Activated CD4-positive, alpha-beta T cell treated with anti-CD3 and anti-CD28 coated beads, Interleukin-2, amount 50 U/mL, for 24 hours (primary cell): ENCODE data around the gene TTPAL.

Source experiments
- DNase-seq, 2 donors: peaks; one replicate each; pipeline ENCODE4 v3.0.0-alpha.2; 2020; ENCODE audit warnings: low read depth in 1 of 2, low spot score in 1 of 2

The TTPAL gene

GRCh38 chr20:44439318-44439717 lies 36.4 kb upstream of the TTPAL start:
- DNase-seq = no peak

- no peak for DNase-seq
Measured at GRCh38 chr20:44442298-44443070, 33.2 kb upstream of the TTPAL start.

GRCh38 chr20:44445742-44446710 lies 29.6 kb upstream of the TTPAL start:
- DNase-seq = no peak

GRCh38 chr20:44447827-44448419 lies 27.8 kb upstream of the TTPAL start:
- DNase-seq = no peak

- no peak for DNase-seq
Measured at GRCh38 chr20:44448753-44449546, 26.7 kb upstream of the TTPAL start.

GRCh38 chr20:44449864-44450263 lies 25.8 kb upstream of the TTPAL start:
- DNase-seq = no peak

GRCh38 chr20:44450281-44450889 lies 25.3 kb upstream of the TTPAL start:
- DNase-seq = no peak

GRCh38 chr20:44450903-44451450 lies 24.7 kb upstream of the TTPAL start:
- no peak for DNase-seq

GRCh38 chr20:44454306-44454963 lies 21.2 kb upstream of the TTPAL start:
- DNase-seq = no peak

- DNase-seq = no peak
Measured at GRCh38 chr20:44455126-44455525, 20.5 kb upstream of the TTPAL start.

GRCh38 chr20:44456611-44457010 lies 19.1 kb upstream of the TTPAL start:
- DNase-seq = no peak

GRCh38 chr20:44457016-44457415 lies 18.7 kb upstream of the TTPAL start:
- no peak for DNase-seq

GRCh38 chr20:44459271-44459670 lies 16.4 kb upstream of the TTPAL start:
- DNase-seq = no peak

GRCh38 chr20:44460795-44461141 lies 14.9 kb upstream of the TTPAL start:
- no peak for DNase-seq

- DNase-seq = no peak
Measured at GRCh38 chr20:44461142-44461802, 14.4 kb upstream of the TTPAL start.

GRCh38 chr20:44461803-44462174 lies 13.9 kb upstream of the TTPAL start:
- DNase-seq = no peak

GRCh38 chr20:44463466-44463865 lies 12.2 kb upstream of the TTPAL start:
- no peak for DNase-seq

- no peak for DNase-seq
Measured at GRCh38 chr20:44464514-44464913, 11.2 kb upstream of the TTPAL start.

- no peak for DNase-seq
Measured at GRCh38 chr20:44465001-44465560, 10.6 kb upstream of the TTPAL start.
